ENCODE results near the gene INCENP. TPM values are rescaled to one million over a fixed set of nuclear protein-coding genes. Genes with fewer than 3 reads are reported as not detected.

Gene INCENP
- total and polyA plus RNA-seq, 2 experiments from 2014 or later, result 35.6 to 131 TPM

DNA sequence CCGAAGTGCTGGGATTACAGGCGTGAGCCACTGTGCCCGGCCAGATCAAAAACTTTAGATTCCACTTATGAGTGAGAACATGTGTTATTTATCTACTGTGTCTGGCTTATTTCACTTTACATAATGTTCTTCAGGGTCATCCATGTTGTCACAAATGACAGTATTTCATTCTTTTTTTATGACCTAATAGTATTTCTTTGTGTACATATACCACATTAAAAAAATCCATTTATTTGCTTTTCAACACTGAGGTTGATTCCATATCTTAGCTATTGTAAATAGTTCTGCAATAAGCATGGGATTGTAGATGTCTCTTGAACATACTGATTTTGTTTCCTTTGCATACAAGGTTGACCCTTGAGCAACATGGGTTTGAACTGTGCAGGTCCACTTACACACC is 53.0 kb downstream of the INCENP start (continued):
- TF ChIP-seq, protein P1, sequence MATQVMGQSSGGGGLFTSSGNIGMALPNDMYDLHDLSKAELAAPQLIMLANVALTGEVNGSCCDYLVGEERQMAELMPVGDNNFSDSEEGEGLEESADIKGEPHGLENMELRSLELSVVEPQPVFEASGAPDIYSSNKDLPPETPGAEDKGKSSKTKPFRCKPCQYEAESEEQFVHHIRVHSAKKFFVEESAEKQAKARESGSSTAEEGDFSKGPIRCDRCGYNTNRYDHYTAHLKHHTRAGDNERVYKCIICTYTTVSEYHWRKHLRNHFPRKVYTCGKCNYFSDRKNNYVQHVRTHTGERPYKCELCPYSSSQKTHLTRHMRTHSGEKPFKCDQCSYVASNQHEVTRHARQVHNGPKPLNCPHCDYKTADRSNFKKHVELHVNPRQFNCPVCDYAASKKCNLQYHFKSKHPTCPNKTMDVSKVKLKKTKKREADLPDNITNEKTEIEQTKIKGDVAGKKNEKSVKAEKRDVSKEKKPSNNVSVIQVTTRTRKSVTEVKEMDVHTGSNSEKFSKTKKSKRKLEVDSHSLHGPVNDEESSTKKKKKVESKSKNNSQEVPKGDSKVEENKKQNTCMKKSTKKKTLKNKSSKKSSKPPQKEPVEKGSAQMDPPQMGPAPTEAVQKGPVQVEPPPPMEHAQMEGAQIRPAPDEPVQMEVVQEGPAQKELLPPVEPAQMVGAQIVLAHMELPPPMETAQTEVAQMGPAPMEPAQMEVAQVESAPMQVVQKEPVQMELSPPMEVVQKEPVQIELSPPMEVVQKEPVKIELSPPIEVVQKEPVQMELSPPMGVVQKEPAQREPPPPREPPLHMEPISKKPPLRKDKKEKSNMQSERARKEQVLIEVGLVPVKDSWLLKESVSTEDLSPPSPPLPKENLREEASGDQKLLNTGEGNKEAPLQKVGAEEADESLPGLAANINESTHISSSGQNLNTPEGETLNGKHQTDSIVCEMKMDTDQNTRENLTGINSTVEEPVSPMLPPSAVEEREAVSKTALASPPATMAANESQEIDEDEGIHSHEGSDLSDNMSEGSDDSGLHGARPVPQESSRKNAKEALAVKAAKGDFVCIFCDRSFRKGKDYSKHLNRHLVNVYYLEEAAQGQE (IDR thresholded peaks at IDR 0.05; ENCODE audit: unreplicated experiment), result no peak
- TF ChIP-seq CREB1 (CRISPR knock-in tag; IDR thresholded peaks at IDR 0.05; ENCODE audit: low read depth), result no peak
- TF ChIP-seq EZH2 (IDR thresholded peaks at IDR 0.05; ENCODE audit: low read depth, unreplicated experiment), result no peak
- TF ChIP-seq EZH2phosphoT487 (IDR thresholded peaks at IDR 0.05; ENCODE audit: unreplicated experiment), result no peak
- no peak for TF ChIP-seq JUNB (IDR thresholded peaks at IDR 0.05; ENCODE audit: unreplicated experiment)
- TF ChIP-seq STAT1 (IDR thresholded peaks at IDR 0.05; ENCODE audit: unreplicated experiment), result no peak
- TF ChIP-seq, protein P2, sequence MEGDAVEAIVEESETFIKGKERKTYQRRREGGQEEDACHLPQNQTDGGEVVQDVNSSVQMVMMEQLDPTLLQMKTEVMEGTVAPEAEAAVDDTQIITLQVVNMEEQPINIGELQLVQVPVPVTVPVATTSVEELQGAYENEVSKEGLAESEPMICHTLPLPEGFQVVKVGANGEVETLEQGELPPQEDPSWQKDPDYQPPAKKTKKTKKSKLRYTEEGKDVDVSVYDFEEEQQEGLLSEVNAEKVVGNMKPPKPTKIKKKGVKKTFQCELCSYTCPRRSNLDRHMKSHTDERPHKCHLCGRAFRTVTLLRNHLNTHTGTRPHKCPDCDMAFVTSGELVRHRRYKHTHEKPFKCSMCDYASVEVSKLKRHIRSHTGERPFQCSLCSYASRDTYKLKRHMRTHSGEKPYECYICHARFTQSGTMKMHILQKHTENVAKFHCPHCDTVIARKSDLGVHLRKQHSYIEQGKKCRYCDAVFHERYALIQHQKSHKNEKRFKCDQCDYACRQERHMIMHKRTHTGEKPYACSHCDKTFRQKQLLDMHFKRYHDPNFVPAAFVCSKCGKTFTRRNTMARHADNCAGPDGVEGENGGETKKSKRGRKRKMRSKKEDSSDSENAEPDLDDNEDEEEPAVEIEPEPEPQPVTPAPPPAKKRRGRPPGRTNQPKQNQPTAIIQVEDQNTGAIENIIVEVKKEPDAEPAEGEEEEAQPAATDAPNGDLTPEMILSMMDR (conservative IDR thresholded peaks at IDR 0.05; ENCODE audit: low read depth in 2 of 2), result no peak

DNA sequence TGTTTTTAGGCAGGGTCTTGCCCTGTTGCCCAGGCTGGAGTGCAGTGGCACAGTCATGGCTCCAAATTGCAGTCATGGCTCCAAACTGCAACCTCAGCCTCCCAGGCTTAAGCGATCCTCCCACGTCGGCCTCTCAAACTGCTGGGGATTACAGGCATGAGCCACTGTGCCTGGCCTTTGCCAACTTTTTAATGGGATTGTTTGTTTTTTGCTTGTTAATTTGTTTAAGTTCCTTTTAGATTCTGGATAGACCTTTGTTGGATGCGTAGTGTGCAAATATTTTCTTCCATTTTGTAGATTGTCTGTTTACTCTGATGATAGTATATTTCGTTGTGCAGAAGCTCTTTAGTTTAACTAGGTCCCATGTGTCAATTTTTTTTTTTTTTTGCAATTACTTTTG is 56.2 kb downstream of the INCENP start:
- H3K27me3 ChIP-seq (ENCODE audit: insufficient read depth), result no peaks in the 10 kb centered on the region
- no peak overlapping the region for H3K4me2 ChIP-seq
- H3K27ac ChIP-seq (ENCODE audit: low read depth), result no peak overlapping the region
- no peak overlapping the region for H3K4me3 ChIP-seq
- no peaks in the 10 kb centered on the region for H3K79me2 ChIP-seq (replicated peaks; ENCODE audit: insufficient read depth)
- no peak for ATAC-seq
- Mint-ChIP-seq H3K4me1 (no peaks in the 10 kb centered on the region), H3K9me3 (no peaks in the 10 kb centered on the region; the same call in 2 of the 3 replicates), H3K27ac (no peak overlapping the region), H3K4me3 (no peak overlapping the region), H3K27me3 (ENCODE audit: insufficient read depth, low read depth, poor library complexity) (peaks cover 2% of the 10 kb centered on the region), H3K36me3 (ENCODE audit: low read depth) (no peaks in the 10 kb centered on the region)
- DNase-seq (ENCODE audit: low spot score), result no peak
- TF ChIP-seq EZH2phosphoT487 (IDR thresholded peaks at IDR 0.05; ENCODE audit: unreplicated experiment), result no peak
- TF ChIP-seq JUNB (IDR thresholded peaks at IDR 0.05; ENCODE audit: unreplicated experiment), result no peak
- no peak for TF ChIP-seq NANOG (IDR thresholded peaks at IDR 0.05; ENCODE audit: borderline replicate concordance)
- no peak for TF ChIP-seq POLR2AphosphoS5 (IDR thresholded peaks at IDR 0.05; ENCODE audit: low read depth)
- no peak for TF ChIP-seq ZNF331 (CRISPR knock-in tag; IDR thresholded peaks at IDR 0.05; ENCODE audit: low read depth)
- TF ChIP-seq ZNF114 (CRISPR knock-in tag; IDR thresholded peaks at IDR 0.05), result no peak
- no peak for TF ChIP-seq CREB1 (CRISPR knock-in tag; IDR thresholded peaks at IDR 0.05; ENCODE audit: low read depth)
- H4K20me1 ChIP-seq (replicated peaks; ENCODE audit: insufficient read depth), result no peaks in the 10 kb centered on the region
- H3K36me3 ChIP-seq (ENCODE audit: insufficient read depth), result 0 out of 2 replicates have a peak, but pooled peaks cover 4% of the 10 kb centered on the region
- H3F3A ChIP-seq (replicated peaks; ENCODE audit: low read depth), result no peaks in the 10 kb centered on the region
- H3K4me1 ChIP-seq (ENCODE audit: insufficient read depth), result no peaks in the 10 kb centered on the region
- H3K9me2 ChIP-seq (ENCODE audit: insufficient read depth), result no peaks in the 10 kb centered on the region
- no peak overlapping the region for H2AFZ ChIP-seq

Measured in GM23338 (cell line).